Loucy (cell line): ENCODE data around the gene SRPRB.

Experiments
- H2AFZ ChIP-seq: fragments of 200-600 bp; sonication (generic); 2 replicates; pipeline ENCODE4 v1.6.0; 2016; ENCODE audit warnings: antibody characterized with exemption, mild to moderate bottlenecking, low read length, moderate library complexity
- H3F3A ChIP-seq: fragments of 200-600 bp; 2 replicates; pipeline ENCODE4 v1.6.0; 2016; ENCODE audit warnings: antibody characterized with exemption, low read depth, mild to moderate bottlenecking
- H3K27me3 ChIP-seq: fragments of 200-600 bp; sonication (generic); 2 replicates; pipeline ENCODE4 v1.6.1; 2014; ENCODE audit warnings: low read length, mild to moderate bottlenecking; ENCODE audit not compliant: insufficient read depth, poor library complexity, severe bottlenecking
- H3K36me3 ChIP-seq: fragments of 200-600 bp; sonication (generic); 2 replicates; pipeline ENCODE4 v1.6.1; 2016; ENCODE audit warnings: low read length; ENCODE audit not compliant: insufficient read depth
- H3K4me1 ChIP-seq: fragments of 200-600 bp; sonication (generic); 2 replicates; pipeline ENCODE4 v1.5.1; 2014; ENCODE audit warnings: low read length, mild to moderate bottlenecking; ENCODE audit not compliant: insufficient read depth, poor library complexity, severe bottlenecking
- H3K4me2 ChIP-seq: fragments of 200-600 bp; sonication (generic); 2 replicates; pipeline ENCODE4 v1.6.0; 2014; ENCODE audit warnings: antibody characterized with exemption, low read length, low read depth, mild to moderate bottlenecking; ENCODE audit not compliant: poor library complexity, severe bottlenecking
- H3K4me3 ChIP-seq: fragments of 200-600 bp; sonication (generic); 2 replicates; pipeline ENCODE4 v1.5.1; 2014; ENCODE audit warnings: low read length, mild to moderate bottlenecking, mixed read lengths; ENCODE audit not compliant: poor library complexity, severe bottlenecking
- H3K79me2 ChIP-seq: fragments of 200-600 bp; sonication (generic); 2 replicates; pipeline ENCODE4 v1.6.1; 2014; ENCODE audit warnings: low read length; ENCODE audit not compliant: insufficient read depth
- H3K9ac ChIP-seq: fragments of 200-600 bp; sonication (generic); 2 replicates; pipeline ENCODE4 v1.6.0; 2014; ENCODE audit warnings: mild to moderate bottlenecking, low read depth, low read length, moderate library complexity; ENCODE audit not compliant: poor library complexity, severe bottlenecking
- H3K9me2 ChIP-seq: fragments of 200-600 bp; sonication (generic); replicated peaks from 2 replicates; pipeline ENCODE4 v1.6.1; 2016; ENCODE audit warnings: low read depth, low read length, mixed read lengths
- H3K9me3 ChIP-seq: fragments of 200-600 bp; sonication (generic); 2 replicates; pipeline ENCODE4 v1.6.1; 2014; ENCODE audit warnings: mild to moderate bottlenecking, antibody characterized with exemption, low read length, low read depth; ENCODE audit not compliant: insufficient read depth
- H4K20me1 ChIP-seq: fragments of 200-600 bp; sonication (generic); 2 replicates; pipeline ENCODE4 v1.6.0; 2014; ENCODE audit warnings: antibody characterized with exemption, low read length, mild to moderate bottlenecking; ENCODE audit not compliant: insufficient read depth, poor library complexity, severe bottlenecking
- EZH2phosphoT487 ChIP-seq: fragments of 200-600 bp; IDR thresholded peaks from 2 replicates; pipeline ENCODE4 v1.6.1; 2018; ENCODE audit warnings: antibody characterized with exemption, mild to moderate bottlenecking, moderate library complexity, borderline replicate concordance
- TF ChIP-seq, protein P1 (sequence below): fragments of 200-600 bp; sonication (generic); conservative IDR thresholded peaks from 2 replicates; pipeline ENCODE4 v1.5.1; 2014; ENCODE audit warnings: mild to moderate bottlenecking, antibody characterized with exemption, low read length

SRPRB gene

DNA sequence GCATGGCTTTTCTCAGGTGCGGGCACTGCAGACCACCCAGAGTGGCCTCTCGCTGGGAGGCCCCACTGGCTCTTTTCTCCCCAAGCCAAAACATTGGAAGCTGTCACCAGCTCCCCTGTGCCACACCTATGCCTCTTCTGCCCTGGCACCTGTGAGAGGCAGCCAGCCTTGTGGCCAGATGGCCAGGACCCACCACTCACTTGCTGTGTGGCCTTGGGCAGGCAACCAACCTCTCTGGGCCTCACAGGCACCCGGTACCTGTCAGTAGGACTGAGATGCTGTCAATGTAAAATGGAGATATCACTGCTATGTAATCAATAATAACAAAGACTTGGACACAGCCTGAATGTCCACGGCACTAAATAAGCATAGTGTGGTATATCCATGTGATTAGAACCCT lies 36.5 kb downstream of the SRPRB start:
- H3K9me3 ChIP-seq, result no peaks in the 10 kb centered on the region
- H3K9ac ChIP-seq, result no peak overlapping the region
- H3K27me3 ChIP-seq, result no peaks in the 10 kb centered on the region
- no peaks in the 10 kb centered on the region for H3F3A ChIP-seq
- H3K4me3 ChIP-seq, result no peak overlapping the region
- no peaks in the 10 kb centered on the region for H3K4me1 ChIP-seq
- H3K4me2 ChIP-seq, result no peak overlapping the region
- no peaks in the 10 kb centered on the region for H4K20me1 ChIP-seq
- no peaks in the 10 kb centered on the region for H3K36me3 ChIP-seq
- no peaks in the 10 kb centered on the region for H3K79me2 ChIP-seq
- TF ChIP-seq, protein P1, sequence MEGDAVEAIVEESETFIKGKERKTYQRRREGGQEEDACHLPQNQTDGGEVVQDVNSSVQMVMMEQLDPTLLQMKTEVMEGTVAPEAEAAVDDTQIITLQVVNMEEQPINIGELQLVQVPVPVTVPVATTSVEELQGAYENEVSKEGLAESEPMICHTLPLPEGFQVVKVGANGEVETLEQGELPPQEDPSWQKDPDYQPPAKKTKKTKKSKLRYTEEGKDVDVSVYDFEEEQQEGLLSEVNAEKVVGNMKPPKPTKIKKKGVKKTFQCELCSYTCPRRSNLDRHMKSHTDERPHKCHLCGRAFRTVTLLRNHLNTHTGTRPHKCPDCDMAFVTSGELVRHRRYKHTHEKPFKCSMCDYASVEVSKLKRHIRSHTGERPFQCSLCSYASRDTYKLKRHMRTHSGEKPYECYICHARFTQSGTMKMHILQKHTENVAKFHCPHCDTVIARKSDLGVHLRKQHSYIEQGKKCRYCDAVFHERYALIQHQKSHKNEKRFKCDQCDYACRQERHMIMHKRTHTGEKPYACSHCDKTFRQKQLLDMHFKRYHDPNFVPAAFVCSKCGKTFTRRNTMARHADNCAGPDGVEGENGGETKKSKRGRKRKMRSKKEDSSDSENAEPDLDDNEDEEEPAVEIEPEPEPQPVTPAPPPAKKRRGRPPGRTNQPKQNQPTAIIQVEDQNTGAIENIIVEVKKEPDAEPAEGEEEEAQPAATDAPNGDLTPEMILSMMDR, result no peak
- TF ChIP-seq EZH2phosphoT487, result no peak
- no peaks in the 10 kb centered on the region for H3K9me2 ChIP-seq
- no peak overlapping the region for H2AFZ ChIP-seq

DNA sequence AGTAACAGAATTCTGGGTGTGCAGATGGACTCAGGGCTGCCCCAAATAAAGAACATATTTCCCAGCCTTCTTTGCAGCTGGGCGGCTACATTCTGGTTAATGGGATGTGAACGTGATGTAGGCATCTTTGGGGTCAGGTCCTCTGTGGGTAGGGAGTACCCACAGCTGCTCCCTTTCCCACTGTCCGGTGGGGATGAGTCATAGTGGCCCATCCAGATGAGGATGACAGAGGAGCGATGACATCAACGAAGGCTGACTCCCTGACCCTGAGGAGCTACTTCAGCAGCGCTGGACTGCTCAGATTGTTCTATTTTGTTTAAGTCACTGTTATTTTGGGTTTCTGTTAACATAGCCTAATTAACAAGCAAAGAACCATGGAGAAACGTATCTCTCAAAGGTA lies 38.0 kb downstream of the SRPRB start:
- H3K9me3 ChIP-seq, result no peaks in the 10 kb centered on the region

DNA sequence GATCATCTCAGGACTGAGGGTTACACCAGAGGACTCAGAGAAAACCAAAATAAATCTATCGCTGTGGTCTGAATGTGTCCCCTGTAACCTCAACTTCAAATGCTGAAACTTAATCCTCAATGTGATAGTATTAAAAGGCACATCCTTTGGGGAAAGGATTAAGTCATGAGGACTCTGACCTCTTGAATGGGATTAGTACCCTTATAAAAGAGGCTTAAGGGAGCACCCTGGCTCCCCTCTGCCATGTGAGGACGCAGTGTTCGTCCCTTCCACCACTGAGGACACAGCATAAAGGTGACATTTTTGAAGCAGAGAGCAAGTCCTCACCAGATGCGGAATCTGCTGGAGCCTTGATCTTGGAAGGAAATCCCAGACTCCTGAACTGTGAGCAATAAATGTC lies 39.5 kb downstream of the SRPRB start:
- no peaks in the 10 kb centered on the region for H3F3A ChIP-seq
- no peaks in the 10 kb centered on the region for H3K4me1 ChIP-seq
- no peak overlapping the region for H2AFZ ChIP-seq
- TF ChIP-seq, protein P1, result no peak
- TF ChIP-seq EZH2phosphoT487, result no peak
- no peaks in the 10 kb centered on the region for H3K9me2 ChIP-seq
- H3K4me2 ChIP-seq, result no peak overlapping the region
- H4K20me1 ChIP-seq, result no peaks in the 10 kb centered on the region
- no peaks in the 10 kb centered on the region for H3K36me3 ChIP-seq
- no peak overlapping the region for H3K4me3 ChIP-seq
- no peak overlapping the region for H3K9ac ChIP-seq
- H3K27me3 ChIP-seq, result no peaks in the 10 kb centered on the region
- no peaks in the 10 kb centered on the region for H3K79me2 ChIP-seq
- no peaks in the 10 kb centered on the region for H3K9me3 ChIP-seq

More for the DNA sequence above, 38.0 kb downstream of the SRPRB start:
- Histone ChIP-seq H3K79me2 (no peaks in the 10 kb centered on the region), H4K20me1 (no peaks in the 10 kb centered on the region), H3K9me2 (no peaks in the 10 kb centered on the region), H3K27me3 (no peaks in the 10 kb centered on the region), H3K4me2 (no peak overlapping the region), H3K4me3 (no peak overlapping the region), H3K36me3 (no peaks in the 10 kb centered on the region), H3F3A (no peaks in the 10 kb centered on the region), H3K4me1 (no peaks in the 10 kb centered on the region), H2AFZ (no peak overlapping the region), H3K9ac (no peak overlapping the region)
- no peak for TF ChIP-seq EZH2phosphoT487
- TF ChIP-seq, protein P1, result no peak
